Adrenal gland (tissue), 12 donors: ENCODE results near the gene ARHGEF28. TPM values are rescaled to one million over a fixed set of nuclear protein-coding genes. Genes with fewer than 3 reads are reported as not detected.
A peak's percentile ranks its signal among the peaks of the same experiment; 100 is the strongest.

ENCODE experiments used
- DNase-seq, 7 donors: peaks; one replicate each; pipeline ENCODE4 v3.0.0-alpha.2; 2019 to 2020
- H3K27ac ChIP-seq, 5 donors: fragments of 200-600 bp; sonication (generic) in 4 of 5; 1 replicate in 3 of 5; 2 replicates in 2 of 5; pipeline versions ENCODE4 v1.5.1 to v1.8.0; 2016 to 2020; ENCODE audit warnings: mild to moderate bottlenecking in 1 of 5
- H3K27me3 ChIP-seq: fragments of 200-600 bp; 2 replicates; pipeline ENCODE4 v1.8.0; 2021
- H3K36me3 ChIP-seq, 2 donors: fragments of 200-600 bp; replicated peaks in 1 of 2; 1 replicate in 1 of 2; 2 replicates in 1 of 2; pipeline versions ENCODE4 v1.5.1 to v1.8.0; 2018 to 2022
- H3K4me1 ChIP-seq, 2 donors: fragments of 200-600 bp; replicated peaks in 1 of 2; 1 replicate in 1 of 2; 2 replicates in 1 of 2; pipeline versions ENCODE4 v1.5.1 to v1.8.0; 2018 to 2021
- H3K4me3 ChIP-seq, 4 donors: fragments of 200-600 bp; sonication (generic) in 3 of 4; one replicate each; pipeline ENCODE4 v1.5.1; 2016 to 2018
- H3K9me3 ChIP-seq, 3 donors: fragments of 200-600 bp; sonication (generic) in 1 of 3; replicated peaks in 1 of 3; 1 replicate in 2 of 3; 2 replicates in 1 of 3; pipeline versions ENCODE4 v1.5.1 to v1.8.0; 2016 to 2021
- CTCF ChIP-seq, 6 experiments: fragments of 450-650 bp in 4 of 6; fragments of 200-600 bp in 2 of 6; sonication (generic) in 1 of 6; IDR thresholded peaks; 1 replicate in 5 of 6; 2 replicates in 1 of 6; pipeline versions ENCODE4 v1.5.1 to v1.8.0; 2016 to 2021; ENCODE audit warnings: antibody characterized with exemption in 6 of 6, mild to moderate bottlenecking in 2 of 6, moderate library complexity in 1 of 6
- POLR2A ChIP-seq, 2 donors: fragments of 450-650 bp; IDR thresholded peaks; one replicate each; pipeline ENCODE4 v1.6.1; 2017; ENCODE audit warnings: antibody characterized with exemption in 2 of 2, mild to moderate bottlenecking in 2 of 2, moderate library complexity in 1 of 2
- WGBS, 4 donors: extraction: QIAGEN DNeasy Blood & Tissue Kit in 2 of 4; methylation state at CpG; one replicate each; pipeline versions ENCODE4 v1.1.5 to v1.1.7; 2013 to 2017; 5-methylcytosine and 5-hydroxymethylcytosine counted together
- intact Hi-C, 2 donors: fragments of 100-400 bp; cut with DNase I; formaldehyde crosslinking; loops; one replicate each; pipeline versions ENCODE4 v1.14.1 to v1.15.0; 2022 to 2023
- polyA plus RNA-seq, 3 donors: library from polyadenylated mRNA; stranded (reverse); fragments of 200-250 nt in 2 of 3; fragments of 350-450 nt in 1 of 3; fragmentation: Illumina TruSeq in 1 of 3; extraction: RNeasy Lipid Tissue Mini Kit (QIAGEN cat#74804) in 1 of 3; gene quantifications; one replicate each; pipeline ENCODE4 v1.2.3, GENCODE V29; 2013 to 2014
- total RNA-seq, 9 donors: library from RNA; depleted of rRNA in 4 of 9; stranded (reverse); fragments of >200 nt in 4 of 9; fragments of 120-200 nt in 1 of 9; fragmentation: NEBNext Ultra II Directional in 1 of 9; extraction: Animal tissue kit (Norgen Biotek cat#: 25700) in 1 of 9; gene quantifications; one replicate each; pipeline versions ENCODE4 v1.1.0 to v1.2.4, GENCODE V29; 2013 to 2023
- donor health status: healthy with polysubstance abuse.
- donor health status: Bipolar disorder and iron deficiency.
- donor health status: DM: yes; HTN: yes; CAD: no.
- donor health status: DM: no; HTN: no; CAD: no.
- donor health status: DM: no; HTN: no; CAD: no.
- donor health status: DM: yes; HTN: yes; CAD: no.

ARHGEF28 gene
- total and polyA plus RNA-seq, 12 donors: 25.3 to 138 (median 42.4) TPM

GRCh38 chr5:73654171-73654811, 28.3 kb downstream of the ARHGEF28 start:
- DNase-seq: peak in 2 of 7 donors; percentile 32 to 42
- no peak for TF ChIP-seq CTCF (IDR thresholded peaks at IDR 0.05)
- peak overlapping the region; percentile 9 to 78 (median 43) for H3K27ac ChIP-seq
- H3K4me3 ChIP-seq: no peak overlapping the region
- no peaks in the 10 kb centered on the region for H3K9me3 ChIP-seq
- H3K4me1 ChIP-seq: peaks cover 0 to 19% of the 10 kb centered on the region in 2 donors
- intact Hi-C loops: no loop called here
- no peaks in the 10 kb centered on the region for H3K27me3 ChIP-seq
- WGBS, 4 donors: 56 to 65% (median 59%) methylated on average over 3 of the region's 3 CpGs
- H3K36me3 ChIP-seq: no peaks in the 10 kb centered on the region

GRCh38 chr5:73654819-73655318, 28.9 kb downstream of the ARHGEF28 start:
- Histone ChIP-seq H3K27ac (peak overlapping the region in 3 of 5 donors; percentile 43 to 78 (median 75)), H3K27me3 (no peaks in the 10 kb centered on the region), H3K4me1 (peaks cover 0 to 20% of the 10 kb centered on the region in 2 donors), H3K4me3 (no peak overlapping the region), H3K9me3 (no peaks in the 10 kb centered on the region), H3K36me3 (no peaks in the 10 kb centered on the region)
- intact Hi-C loops: no loop called here
- TF ChIP-seq POLR2A (IDR thresholded peaks at IDR 0.05) (no peak), CTCF (IDR thresholded peaks at IDR 0.05) (no peak)
- 58 to 74% (median 69%) methylated on average over 2 of the region's 2 CpGs for WGBS, 4 donors
- no peak for DNase-seq

GRCh38 chr5:73655521-73656160, 29.6 kb downstream of the ARHGEF28 start:
- H3K9me3 ChIP-seq: no peaks in the 10 kb centered on the region
- intact Hi-C loops: no loop called here
- no peaks in the 10 kb centered on the region for H3K27me3 ChIP-seq
- TF ChIP-seq POLR2A (IDR thresholded peaks at IDR 0.05): no peak
- no peak for TF ChIP-seq CTCF (IDR thresholded peaks at IDR 0.05)
- 79 to 84% (median 83%) methylated on average over 6 of the region's 6 CpGs for whole genome bisulfite sequencing, 4 donors
- H3K4me3 ChIP-seq: no peak overlapping the region
- H3K36me3 ChIP-seq: no peaks in the 10 kb centered on the region
- peak overlapping the region in 3 of 5 donors; percentile 9 to 78 (median 24) for H3K27ac ChIP-seq
- peaks cover 0 to 25% of the 10 kb centered on the region in 2 donors for H3K4me1 ChIP-seq
- no peak for DNase-seq

GRCh38 chr5:73661753-73662152, 35.8 kb downstream of the ARHGEF28 start:
- Histone ChIP-seq H3K9me3 (no peaks in the 10 kb centered on the region), H3K4me1 (peaks cover 23 to 41% of the 10 kb centered on the region in 2 donors), H3K27ac (peak overlapping the region in 3 of 5 donors; percentile 3 to 31 (median 21)), H3K4me3 (no peak overlapping the region), H3K27me3 (no peaks in the 10 kb centered on the region), H3K36me3 (no peaks in the 10 kb centered on the region)
- DNase-seq: no peak
- TF ChIP-seq POLR2A (IDR thresholded peaks at IDR 0.05) (no peak), CTCF (IDR thresholded peaks at IDR 0.05) (no peak)
- WGBS, 4 donors: 77 to 90% (median 86%) methylated on average over 3 of the region's 3 CpGs
- intact Hi-C loops: no loop called here
